Ovary (tissue), 3 donors: ENCODE measurements around the gene PPP1R15B.
"Not testable (repeated sequence)": the region's sequence is repeated elsewhere in the genome, so short reads cannot be mapped to it uniquely, and the experiment has no call there.

ENCODE experiments used
- EP300 ChIP-seq: sonication (generic); formaldehyde crosslinking; IDR thresholded peaks from one replicate; pipeline ENCODE4 v1.6.1; 2017; ENCODE audit warnings: antibody characterized with exemption
- POLR2A ChIP-seq: fragments of 450-650 bp; IDR thresholded peaks from one replicate; pipeline ENCODE4 v1.6.1; 2017; ENCODE audit warnings: antibody characterized with exemption, mild to moderate bottlenecking, moderate library complexity
- TF ChIP-seq, protein P1 (sequence below), 3 donors: fragments of 450-650 bp in 2 of 3; fragments of 200-600 bp in 1 of 3; IDR thresholded peaks; one replicate each; pipeline versions ENCODE4 v1.5.1 to v1.8.0; 2016 to 2022; ENCODE audit warnings: antibody characterized with exemption in 3 of 3, mild to moderate bottlenecking in 1 of 3
- donor health status: DM: no; HTN: no; CAD: no.

DNA sequence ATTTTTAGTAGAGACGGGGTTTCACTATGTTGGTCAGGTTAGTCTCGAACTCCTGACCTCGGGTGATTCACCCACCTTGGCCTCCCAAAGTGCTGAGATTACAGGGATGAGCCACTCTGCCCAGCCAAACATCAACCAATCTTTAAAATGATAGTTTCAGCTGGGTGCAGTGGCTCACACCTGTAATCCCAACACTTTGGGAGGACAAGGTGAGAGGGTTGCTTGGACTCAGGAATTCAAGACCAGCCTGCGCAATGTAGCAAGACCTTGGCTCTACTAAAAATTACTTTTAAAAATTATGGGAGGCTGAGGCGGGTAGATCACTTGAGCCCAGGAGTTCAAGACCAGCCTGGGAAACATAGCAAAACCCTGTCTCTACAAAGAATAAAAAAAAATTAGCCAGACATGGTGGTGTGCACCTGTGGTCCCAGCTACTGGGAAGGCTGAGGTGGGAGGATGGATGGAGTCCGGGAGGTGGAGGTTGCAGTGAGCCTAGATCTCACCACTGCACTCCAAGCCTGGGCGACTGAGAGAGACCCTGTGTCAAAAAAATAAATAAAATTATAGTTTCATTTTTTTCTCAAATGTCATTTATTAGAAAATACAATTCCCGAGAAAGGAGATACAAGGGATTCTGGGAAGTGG lies 10.6 kb upstream of the PPP1R15B start:
- TF ChIP-seq, protein P1, sequence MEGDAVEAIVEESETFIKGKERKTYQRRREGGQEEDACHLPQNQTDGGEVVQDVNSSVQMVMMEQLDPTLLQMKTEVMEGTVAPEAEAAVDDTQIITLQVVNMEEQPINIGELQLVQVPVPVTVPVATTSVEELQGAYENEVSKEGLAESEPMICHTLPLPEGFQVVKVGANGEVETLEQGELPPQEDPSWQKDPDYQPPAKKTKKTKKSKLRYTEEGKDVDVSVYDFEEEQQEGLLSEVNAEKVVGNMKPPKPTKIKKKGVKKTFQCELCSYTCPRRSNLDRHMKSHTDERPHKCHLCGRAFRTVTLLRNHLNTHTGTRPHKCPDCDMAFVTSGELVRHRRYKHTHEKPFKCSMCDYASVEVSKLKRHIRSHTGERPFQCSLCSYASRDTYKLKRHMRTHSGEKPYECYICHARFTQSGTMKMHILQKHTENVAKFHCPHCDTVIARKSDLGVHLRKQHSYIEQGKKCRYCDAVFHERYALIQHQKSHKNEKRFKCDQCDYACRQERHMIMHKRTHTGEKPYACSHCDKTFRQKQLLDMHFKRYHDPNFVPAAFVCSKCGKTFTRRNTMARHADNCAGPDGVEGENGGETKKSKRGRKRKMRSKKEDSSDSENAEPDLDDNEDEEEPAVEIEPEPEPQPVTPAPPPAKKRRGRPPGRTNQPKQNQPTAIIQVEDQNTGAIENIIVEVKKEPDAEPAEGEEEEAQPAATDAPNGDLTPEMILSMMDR (IDR thresholded peaks at IDR 0.05) = not testable (repeated sequence)
- TF ChIP-seq EP300, POLR2A: not testable (repeated sequence)
